Loucy (cell line): ENCODE data around the gene ACSF2.

Source experiments
- CTCF ChIP-seq: fragments of 200-600 bp; sonication (generic); conservative IDR thresholded peaks from 2 replicates; pipeline ENCODE4 v1.5.1; 2014; ENCODE audit warnings: mild to moderate bottlenecking, antibody characterized with exemption, low read length
- EZH2phosphoT487 ChIP-seq: fragments of 200-600 bp; IDR thresholded peaks from 2 replicates; pipeline ENCODE4 v1.6.1; 2018; ENCODE audit warnings: antibody characterized with exemption, mild to moderate bottlenecking, moderate library complexity, borderline replicate concordance

DNA sequence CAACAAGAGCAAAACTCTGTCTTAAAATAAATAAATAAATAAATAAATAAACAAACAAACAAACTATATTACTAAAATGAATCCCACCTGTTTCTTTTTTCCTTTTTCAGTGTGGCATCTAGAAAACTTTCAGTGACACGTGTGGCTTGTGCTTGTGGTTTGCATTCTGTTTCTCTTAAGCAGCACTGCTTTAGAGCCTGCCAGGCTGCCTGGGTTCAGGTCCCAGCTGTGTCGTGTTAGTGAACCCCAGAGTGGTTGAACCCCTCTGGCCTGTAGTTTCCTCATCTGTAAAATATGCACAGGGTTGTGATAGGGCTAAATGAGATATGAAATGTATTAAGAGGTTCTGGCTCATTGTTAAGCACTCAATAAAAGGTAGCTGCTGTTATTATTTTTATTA is 94.5 kb downstream of the ACSF2 start:
- TF ChIP-seq CTCF: no peak
- TF ChIP-seq EZH2phosphoT487: no peak
